Heart left ventricle (tissue), 13 donors: ENCODE results near the gene ARVCF.

ENCODE experiments used
- POLR2A ChIP-seq, 2 donors: fragments of 450-650 bp; IDR thresholded peaks; one replicate each; pipeline ENCODE4 v1.6.1; 2017; ENCODE audit warnings: antibody characterized with exemption in 2 of 2, mild to moderate bottlenecking in 2 of 2, moderate library complexity in 2 of 2
- TF ChIP-seq, protein P1 (sequence below), 12 donors: fragments of 200-600 bp; sonication (generic) in 4 of 12; IDR thresholded peaks; one replicate each; pipeline versions ENCODE4 v1.5.0 to v1.8.0; 2018 to 2022; ENCODE audit warnings: antibody characterized with exemption in 12 of 12, mild to moderate bottlenecking in 5 of 12
- donor health status: ischemic (EF 13 %, LVEDD 7.1; RV severe dilation, severe dysfunction).
- donor health status: DM: no; HTN: yes; CAD: no.
- donor health status: DM: no; HTN: no; CAD: no.
- donor health status: ischemic (EF 25% LVEDD 6.9; RV normal size, moderate dysfunction).
- donor health status: ischemic (EF 25% LVEDD 5.7; RV mildly dilated, moderate dysfunction).
- donor health status: ischemic (EF 35%, LVEDD 5.7; RV mildly dilated, moderate dysfunction).
- donor health status: nonischemic (EF 11% LVEDD 7.7; RV severe dilation, severe dysfunction).
- donor health status: DM: yes; HTN: yes; CAD: no.
- donor health status: PGD.
- donor health status: ischemic (EF 29% LVEDD 5.4; RV normal size, mild dysfunction).
- donor health status: nonischemic (EF 23%, LVEDD 6.1; RV moderate dilation, normal function).

GRCh38 chr22:19932367-19933206 is 84.0 kb downstream of the ARVCF start:
- no peak for TF ChIP-seq POLR2A (IDR thresholded peaks at IDR 0.05)
- TF ChIP-seq, protein P1, sequence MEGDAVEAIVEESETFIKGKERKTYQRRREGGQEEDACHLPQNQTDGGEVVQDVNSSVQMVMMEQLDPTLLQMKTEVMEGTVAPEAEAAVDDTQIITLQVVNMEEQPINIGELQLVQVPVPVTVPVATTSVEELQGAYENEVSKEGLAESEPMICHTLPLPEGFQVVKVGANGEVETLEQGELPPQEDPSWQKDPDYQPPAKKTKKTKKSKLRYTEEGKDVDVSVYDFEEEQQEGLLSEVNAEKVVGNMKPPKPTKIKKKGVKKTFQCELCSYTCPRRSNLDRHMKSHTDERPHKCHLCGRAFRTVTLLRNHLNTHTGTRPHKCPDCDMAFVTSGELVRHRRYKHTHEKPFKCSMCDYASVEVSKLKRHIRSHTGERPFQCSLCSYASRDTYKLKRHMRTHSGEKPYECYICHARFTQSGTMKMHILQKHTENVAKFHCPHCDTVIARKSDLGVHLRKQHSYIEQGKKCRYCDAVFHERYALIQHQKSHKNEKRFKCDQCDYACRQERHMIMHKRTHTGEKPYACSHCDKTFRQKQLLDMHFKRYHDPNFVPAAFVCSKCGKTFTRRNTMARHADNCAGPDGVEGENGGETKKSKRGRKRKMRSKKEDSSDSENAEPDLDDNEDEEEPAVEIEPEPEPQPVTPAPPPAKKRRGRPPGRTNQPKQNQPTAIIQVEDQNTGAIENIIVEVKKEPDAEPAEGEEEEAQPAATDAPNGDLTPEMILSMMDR (IDR thresholded peaks at IDR 0.05): no peak
